Ishikawa (cell line): Measurements from ENCODE around the gene SQSTM1.

ENCODE experiments used
- CEBPB ChIP-seq: IDR thresholded peaks from 2 replicates; pipeline ENCODE4 v1.6.1; 2012
- CREB1 ChIP-seq: IDR thresholded peaks from 2 replicates; pipeline ENCODE4 v1.6.1; 2012; ENCODE audit warnings: low read depth
- EGR1 ChIP-seq: IDR thresholded peaks from 2 replicates; pipeline ENCODE4 v1.6.1; 2012
- EP300 ChIP-seq: IDR thresholded peaks from 2 replicates; pipeline ENCODE4 v1.6.1; 2012; ENCODE audit warnings: borderline replicate concordance
- FOXM1 ChIP-seq: IDR thresholded peaks from 2 replicates; pipeline ENCODE4 v1.6.1; 2012; ENCODE audit warnings: low read depth, borderline replicate concordance
- NFIC ChIP-seq: IDR thresholded peaks from 2 replicates; pipeline ENCODE4 v1.6.1; 2012
- RAD21 ChIP-seq: IDR thresholded peaks from 2 replicates; pipeline ENCODE4 v1.6.1; 2012; ENCODE audit warnings: low read depth
- TAF1 ChIP-seq: IDR thresholded peaks from 2 replicates; pipeline ENCODE4 v1.6.1; 2012; ENCODE audit warnings: low read depth, mild to moderate bottlenecking
- TCF12 ChIP-seq: IDR thresholded peaks from 2 replicates; pipeline ENCODE4 v1.6.1; 2012; ENCODE audit warnings: low read depth
- TEAD4 ChIP-seq: IDR thresholded peaks from 2 replicates; pipeline ENCODE4 v1.6.1; 2012
- YY1 ChIP-seq: IDR thresholded peaks from 2 replicates; pipeline ENCODE4 v1.6.1; 2012; ENCODE audit warnings: low read depth
- ZBTB7A ChIP-seq: IDR thresholded peaks from 2 replicates; pipeline ENCODE4 v1.6.1; 2012; ENCODE audit warnings: low read depth
- TF ChIP-seq, protein P1 (sequence below): IDR thresholded peaks from 2 replicates; pipeline ENCODE4 v1.6.1; 2012
- TF ChIP-seq, protein P2 (sequence below): IDR thresholded peaks from 2 replicates; pipeline ENCODE4 v1.6.1; 2012; ENCODE audit warnings: low read depth, mild to moderate bottlenecking
- TF ChIP-seq, protein P3 (sequence below): IDR thresholded peaks from 2 replicates; pipeline ENCODE4 v1.6.1; 2012

The SQSTM1 gene

DNA sequence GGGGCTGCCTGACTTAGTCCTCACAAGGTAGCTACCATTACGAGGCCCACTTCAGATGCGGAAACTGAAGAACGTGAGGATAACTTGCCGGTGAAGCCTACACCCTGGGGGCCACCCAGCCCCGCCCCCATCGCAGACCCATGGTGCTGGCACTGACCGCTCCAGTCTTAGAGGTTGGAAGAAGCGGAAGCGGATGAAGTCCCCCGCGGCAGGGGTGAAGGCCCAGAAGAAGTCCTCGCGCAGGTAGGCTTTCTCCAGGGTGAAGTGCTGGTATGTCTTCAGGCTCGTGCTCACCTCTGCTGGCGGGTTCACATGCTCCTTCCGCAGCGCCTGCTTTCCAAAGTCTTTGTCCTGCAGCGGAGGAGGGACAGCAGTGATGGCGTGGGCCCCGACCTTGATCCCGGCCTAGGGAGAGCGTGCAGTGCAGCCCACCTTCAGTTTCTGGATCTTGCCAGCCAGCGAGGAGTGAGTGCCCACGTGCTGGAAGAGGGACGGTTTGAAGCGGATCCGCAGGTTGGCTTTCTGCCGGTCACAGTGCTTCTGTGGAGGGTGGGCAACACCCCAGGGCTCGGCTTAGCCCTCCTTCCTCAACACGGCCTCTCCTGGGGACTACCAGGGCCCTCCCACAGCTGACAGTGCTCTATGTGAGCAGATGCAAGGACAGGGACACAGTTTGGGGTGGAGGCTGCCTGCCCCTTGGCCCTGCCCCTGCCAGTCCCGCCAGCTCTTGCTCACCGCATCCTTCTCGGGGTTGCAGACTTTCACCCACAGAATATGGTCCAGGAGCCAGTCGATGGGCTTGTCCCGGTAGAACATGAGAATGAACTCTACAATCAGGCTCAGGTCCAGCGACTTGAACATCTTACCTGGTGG is 21.7 kb upstream of the SQSTM1 start:
- TF ChIP-seq FOXM1 (no peak), RAD21 (no peak), NFIC (no peak), EP300 (no peak), TAF1 (no peak), TCF12 (no peak), EGR1 (no peak), CEBPB (no peak), TEAD4 (no peak), CREB1 (no peak), YY1 (no peak)
- TF ChIP-seq, protein P1, sequence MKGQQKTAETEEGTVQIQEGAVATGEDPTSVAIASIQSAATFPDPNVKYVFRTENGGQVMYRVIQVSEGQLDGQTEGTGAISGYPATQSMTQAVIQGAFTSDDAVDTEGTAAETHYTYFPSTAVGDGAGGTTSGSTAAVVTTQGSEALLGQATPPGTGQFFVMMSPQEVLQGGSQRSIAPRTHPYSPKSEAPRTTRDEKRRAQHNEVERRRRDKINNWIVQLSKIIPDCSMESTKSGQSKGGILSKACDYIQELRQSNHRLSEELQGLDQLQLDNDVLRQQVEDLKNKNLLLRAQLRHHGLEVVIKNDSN: no peak
- TF ChIP-seq, protein P2, sequence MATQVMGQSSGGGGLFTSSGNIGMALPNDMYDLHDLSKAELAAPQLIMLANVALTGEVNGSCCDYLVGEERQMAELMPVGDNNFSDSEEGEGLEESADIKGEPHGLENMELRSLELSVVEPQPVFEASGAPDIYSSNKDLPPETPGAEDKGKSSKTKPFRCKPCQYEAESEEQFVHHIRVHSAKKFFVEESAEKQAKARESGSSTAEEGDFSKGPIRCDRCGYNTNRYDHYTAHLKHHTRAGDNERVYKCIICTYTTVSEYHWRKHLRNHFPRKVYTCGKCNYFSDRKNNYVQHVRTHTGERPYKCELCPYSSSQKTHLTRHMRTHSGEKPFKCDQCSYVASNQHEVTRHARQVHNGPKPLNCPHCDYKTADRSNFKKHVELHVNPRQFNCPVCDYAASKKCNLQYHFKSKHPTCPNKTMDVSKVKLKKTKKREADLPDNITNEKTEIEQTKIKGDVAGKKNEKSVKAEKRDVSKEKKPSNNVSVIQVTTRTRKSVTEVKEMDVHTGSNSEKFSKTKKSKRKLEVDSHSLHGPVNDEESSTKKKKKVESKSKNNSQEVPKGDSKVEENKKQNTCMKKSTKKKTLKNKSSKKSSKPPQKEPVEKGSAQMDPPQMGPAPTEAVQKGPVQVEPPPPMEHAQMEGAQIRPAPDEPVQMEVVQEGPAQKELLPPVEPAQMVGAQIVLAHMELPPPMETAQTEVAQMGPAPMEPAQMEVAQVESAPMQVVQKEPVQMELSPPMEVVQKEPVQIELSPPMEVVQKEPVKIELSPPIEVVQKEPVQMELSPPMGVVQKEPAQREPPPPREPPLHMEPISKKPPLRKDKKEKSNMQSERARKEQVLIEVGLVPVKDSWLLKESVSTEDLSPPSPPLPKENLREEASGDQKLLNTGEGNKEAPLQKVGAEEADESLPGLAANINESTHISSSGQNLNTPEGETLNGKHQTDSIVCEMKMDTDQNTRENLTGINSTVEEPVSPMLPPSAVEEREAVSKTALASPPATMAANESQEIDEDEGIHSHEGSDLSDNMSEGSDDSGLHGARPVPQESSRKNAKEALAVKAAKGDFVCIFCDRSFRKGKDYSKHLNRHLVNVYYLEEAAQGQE: no peak
- TF ChIP-seq, protein P3, sequence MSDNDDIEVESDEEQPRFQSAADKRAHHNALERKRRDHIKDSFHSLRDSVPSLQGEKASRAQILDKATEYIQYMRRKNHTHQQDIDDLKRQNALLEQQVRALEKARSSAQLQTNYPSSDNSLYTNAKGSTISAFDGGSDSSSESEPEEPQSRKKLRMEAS: no peak

DNA sequence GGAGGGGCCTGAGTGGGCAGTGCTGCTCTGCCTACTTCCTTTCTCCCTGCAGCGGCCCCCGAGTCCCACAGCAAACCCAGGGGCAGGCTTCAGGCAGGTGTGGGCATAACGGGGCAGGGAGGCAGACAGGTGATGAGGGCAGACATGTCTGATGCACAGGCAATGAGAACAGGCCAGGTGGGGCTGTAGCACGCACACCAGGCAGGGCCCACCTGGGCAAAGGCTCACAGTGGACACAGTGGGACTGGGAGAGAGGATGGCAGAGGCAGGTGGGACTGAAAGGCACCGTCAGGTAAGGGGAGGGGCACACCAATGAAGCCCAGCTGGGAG is 21.1 kb upstream of the SQSTM1 start:
- no peak for TF ChIP-seq YY1
- TF ChIP-seq, protein P1: no peak
- TF ChIP-seq CEBPB: no peak
- TF ChIP-seq, protein P2: no peak
- no peak for TF ChIP-seq ZBTB7A
- no peak for TF ChIP-seq EP300
- TF ChIP-seq NFIC: no peak
- TF ChIP-seq TAF1: no peak
- no peak for TF ChIP-seq TEAD4
- TF ChIP-seq TCF12: no peak
- no peak for TF ChIP-seq FOXM1
- TF ChIP-seq, protein P3: no peak
- TF ChIP-seq EGR1: no peak
- TF ChIP-seq RAD21: no peak
- no peak for TF ChIP-seq CREB1

DNA sequence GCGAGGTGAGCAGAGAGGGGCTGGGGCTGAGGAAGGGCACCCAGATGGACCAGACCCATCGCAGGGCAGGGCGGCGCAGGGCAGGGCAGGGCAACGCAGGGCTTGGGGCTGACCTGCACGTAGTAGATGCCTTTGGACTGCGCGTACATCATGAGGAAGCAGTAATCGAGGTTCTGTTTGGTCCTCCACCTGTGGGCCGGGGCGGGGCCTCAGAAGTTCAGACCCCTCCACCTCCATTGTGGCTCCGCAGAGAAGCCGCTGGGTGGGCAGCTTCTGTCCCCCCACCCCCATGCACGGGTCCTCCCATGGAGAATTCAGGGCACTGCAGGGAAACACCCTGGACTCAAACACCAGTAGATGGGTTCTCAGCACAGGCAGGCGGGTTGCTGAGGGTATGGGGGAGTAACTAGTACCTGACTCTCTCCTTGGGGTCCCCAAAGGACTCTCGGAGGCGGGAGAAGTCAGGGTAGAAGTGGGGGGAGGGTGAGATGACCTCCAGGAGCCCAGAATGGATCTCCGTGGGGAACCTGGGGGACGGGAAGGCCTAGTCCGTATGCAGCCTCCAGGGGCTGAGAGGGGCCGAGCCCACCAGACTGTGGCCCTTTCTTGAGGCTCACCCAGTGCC is 20.5 kb upstream of the SQSTM1 start:
- TF ChIP-seq TAF1 (no peak), RAD21 (no peak), EP300 (no peak), ZBTB7A (no peak), FOXM1 (no peak), TEAD4 (no peak), NFIC (no peak), YY1 (no peak), CEBPB (no peak), TCF12 (no peak), EGR1 (no peak), CREB1 (no peak)
- TF ChIP-seq, protein P3: no peak
- TF ChIP-seq, protein P2: no peak
- TF ChIP-seq, protein P1: no peak
